PC-9 (cell line): ENCODE results near the gene SPSB4.

ENCODE experiments used
- EZH2 ChIP-seq: fragments of 200-600 bp; sonication (generic); IDR thresholded peaks from 2 replicates; pipeline ENCODE4 v1.8.0; 2017; ENCODE audit warnings: antibody characterized with exemption, low read depth
- TF ChIP-seq, protein P1 (sequence below): fragments of 200-600 bp; sonication (generic); conservative IDR thresholded peaks from 2 replicates; pipeline ENCODE4 v1.6.1; 2017; ENCODE audit warnings: mixed run types, antibody characterized with exemption, mild to moderate bottlenecking, moderate library complexity

GRCh38 chr3:141103503-141103902, 52.4 kb downstream of the SPSB4 start:
- TF ChIP-seq, protein P1, sequence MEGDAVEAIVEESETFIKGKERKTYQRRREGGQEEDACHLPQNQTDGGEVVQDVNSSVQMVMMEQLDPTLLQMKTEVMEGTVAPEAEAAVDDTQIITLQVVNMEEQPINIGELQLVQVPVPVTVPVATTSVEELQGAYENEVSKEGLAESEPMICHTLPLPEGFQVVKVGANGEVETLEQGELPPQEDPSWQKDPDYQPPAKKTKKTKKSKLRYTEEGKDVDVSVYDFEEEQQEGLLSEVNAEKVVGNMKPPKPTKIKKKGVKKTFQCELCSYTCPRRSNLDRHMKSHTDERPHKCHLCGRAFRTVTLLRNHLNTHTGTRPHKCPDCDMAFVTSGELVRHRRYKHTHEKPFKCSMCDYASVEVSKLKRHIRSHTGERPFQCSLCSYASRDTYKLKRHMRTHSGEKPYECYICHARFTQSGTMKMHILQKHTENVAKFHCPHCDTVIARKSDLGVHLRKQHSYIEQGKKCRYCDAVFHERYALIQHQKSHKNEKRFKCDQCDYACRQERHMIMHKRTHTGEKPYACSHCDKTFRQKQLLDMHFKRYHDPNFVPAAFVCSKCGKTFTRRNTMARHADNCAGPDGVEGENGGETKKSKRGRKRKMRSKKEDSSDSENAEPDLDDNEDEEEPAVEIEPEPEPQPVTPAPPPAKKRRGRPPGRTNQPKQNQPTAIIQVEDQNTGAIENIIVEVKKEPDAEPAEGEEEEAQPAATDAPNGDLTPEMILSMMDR: no peak
- no peak for TF ChIP-seq EZH2
